HG02610 (cell line): ENCODE results near the gene BUB3.

Experiments
- ATAC-seq: cut with Tn5 transposase; IDR thresholded peaks from one replicate; pipeline ENCODE4 v1.9.1; 2021; ENCODE audit warnings: mild to moderate bottlenecking, moderate library complexity; ENCODE audit not compliant: unreplicated experiment

The BUB3 gene

GRCh38 chr10:123154092-123154710 is at the start of gene BUB3:
BUB3 (plus strand) TSS chr10:123154402; CDS start chr10:123154918, 516 bp downstream.
- peak; percentile 94 for ATAC-seq

GRCh38 chr10:123109466-123109865 is 44.7 kb upstream of the BUB3 start:
- no peak for ATAC-seq

- no peak for ATAC-seq
Measured at GRCh38 chr10:123117644-123118417, 36.4 kb upstream of the BUB3 start.

- ATAC-seq, result no peak
Measured at GRCh38 chr10:123119081-123119480, 35.1 kb upstream of the BUB3 start.

- no peak for ATAC-seq
Measured at GRCh38 chr10:123126246-123126645, 28.0 kb upstream of the BUB3 start.

GRCh38 chr10:123129618-123130271 is 24.5 kb upstream of the BUB3 start:
- ATAC-seq, result no peak

- peak; percentile 64 for ATAC-seq
Measured at GRCh38 chr10:123132576-123133477, 21.4 kb upstream of the BUB3 start.

- no peak for ATAC-seq
Measured at GRCh38 chr10:123133541-123134342, 20.5 kb upstream of the BUB3 start.

GRCh38 chr10:123134343-123134914 is 19.8 kb upstream of the BUB3 start:
- ATAC-seq, result no peak

GRCh38 chr10:123134915-123135414 is 19.2 kb upstream of the BUB3 start:
- no peak for ATAC-seq

GRCh38 chr10:123135415-123136141 is 18.6 kb upstream of the BUB3 start, which contains the start of gene HMX3:
HMX3 (plus strand) TSS chr10:123135970; CDS start chr10:123136051, 81 bp downstream.
- ATAC-seq, result no peak

- no peak for ATAC-seq
Measured at GRCh38 chr10:123136221-123136805, 17.9 kb upstream of the BUB3 start.

- ATAC-seq, result no peak
Measured at GRCh38 chr10:123136806-123137642, 17.2 kb upstream of the BUB3 start.

- no peak for ATAC-seq
Measured at GRCh38 chr10:123139165-123139520, 15.1 kb upstream of the BUB3 start.

- no peak for ATAC-seq
Measured at GRCh38 chr10:123139521-123140163, 14.6 kb upstream of the BUB3 start.

GRCh38 chr10:123140164-123140982 is 13.8 kb upstream of the BUB3 start:
- ATAC-seq, result no peak
